ENCODE measurements around the gene ERI3.
"Not testable (repeated sequence)": the region's sequence is repeated elsewhere in the genome, so short reads cannot be mapped to it uniquely, and the experiment has no call there.

The ERI3 gene

GRCh38 chr1:44229435-44230167 is 125.5 kb downstream of the ERI3 start:
- DNase-seq, result no peak

- no peak for DNase-seq
Measured at GRCh38 chr1:44228218-44228617, 126.8 kb downstream of the ERI3 start.

DNA sequence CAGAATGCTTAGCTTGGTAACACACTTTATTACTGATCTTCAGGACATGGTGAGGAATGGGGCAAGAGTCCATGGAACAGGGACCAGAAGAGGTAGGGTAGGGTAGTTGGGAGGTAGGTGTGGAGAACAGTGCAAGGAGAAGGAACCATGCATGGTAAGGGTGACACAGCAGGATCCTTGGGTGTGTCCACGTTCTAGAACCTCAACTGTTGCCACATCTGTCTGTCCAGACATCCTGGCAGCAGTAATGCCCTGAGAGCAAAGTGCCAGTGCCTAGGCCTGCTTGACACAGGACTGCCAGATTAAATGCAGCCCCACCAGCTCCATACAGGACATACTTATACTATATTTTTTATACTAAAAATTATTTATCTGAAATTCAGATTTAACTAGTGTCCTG is 127.8 kb downstream of the ERI3 start:
- DNase-seq, result no peak

GRCh38 chr1:44225761-44226160 is 129.3 kb downstream of the ERI3 start:
- DNase-seq, result no peak

DNA sequence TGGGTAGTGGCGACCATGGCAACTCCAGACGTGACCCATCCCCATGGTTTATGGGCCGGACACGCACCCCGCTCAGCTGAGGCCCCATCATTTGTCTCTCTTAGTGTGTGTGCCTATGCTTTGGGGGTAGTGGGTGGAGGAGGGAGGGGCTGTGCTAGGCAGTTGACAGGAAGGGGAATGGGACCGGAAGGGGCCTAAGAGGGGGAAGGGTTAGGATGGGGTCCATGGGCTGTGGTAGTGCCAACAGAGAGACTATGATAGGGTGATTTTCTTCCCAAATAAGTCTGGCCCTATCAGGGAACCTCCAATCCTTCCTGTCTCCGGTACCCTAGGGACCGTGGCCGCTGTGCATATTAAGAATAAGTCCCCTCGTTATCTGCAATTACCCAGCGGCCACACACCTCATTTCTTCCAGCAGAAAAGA is 131.9 kb downstream of the ERI3 start:
- DNase-seq, result no peak

DNA sequence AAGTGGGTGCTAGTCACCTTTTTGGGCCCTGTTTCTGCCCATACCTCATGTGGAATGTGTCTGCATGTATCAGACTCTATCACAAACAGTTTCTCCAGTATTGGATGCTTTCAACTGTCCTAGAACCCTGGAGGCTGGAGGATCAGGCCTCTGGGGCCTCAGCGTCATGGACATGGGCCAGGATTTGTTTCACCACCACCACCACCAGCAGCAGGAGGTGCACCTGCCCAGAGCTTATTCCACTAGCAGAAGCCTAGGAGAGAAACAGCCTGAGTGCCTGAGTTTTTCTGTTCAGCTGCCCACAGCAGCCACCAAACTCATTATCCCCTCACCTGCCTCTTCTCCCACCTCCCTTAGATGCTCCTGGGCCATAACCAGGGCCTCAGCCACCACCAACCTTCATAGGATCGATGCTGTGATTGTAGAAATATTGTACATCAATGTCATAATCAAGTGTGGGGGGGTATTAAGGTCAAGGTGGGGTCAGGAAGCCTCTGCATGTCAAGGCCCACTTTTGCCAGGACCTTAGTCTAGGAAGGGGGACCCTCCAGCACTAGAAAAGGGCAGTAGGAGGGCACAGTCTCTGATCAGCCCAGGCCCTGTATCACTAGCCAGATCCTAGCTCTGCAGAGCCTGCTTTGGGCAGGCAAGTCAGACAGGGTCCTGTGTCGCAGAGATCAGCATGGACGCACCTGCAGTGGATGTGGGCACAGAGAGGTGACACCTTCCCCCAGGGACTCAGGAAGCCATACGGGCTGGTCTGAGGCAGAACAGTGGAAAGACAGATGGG is 132.5 kb downstream of the ERI3 start:
- no peak for DNase-seq

GRCh38 chr1:44221769-44222168 is 133.3 kb downstream of the ERI3 start:
- DNase-seq, result no peak

DNA sequence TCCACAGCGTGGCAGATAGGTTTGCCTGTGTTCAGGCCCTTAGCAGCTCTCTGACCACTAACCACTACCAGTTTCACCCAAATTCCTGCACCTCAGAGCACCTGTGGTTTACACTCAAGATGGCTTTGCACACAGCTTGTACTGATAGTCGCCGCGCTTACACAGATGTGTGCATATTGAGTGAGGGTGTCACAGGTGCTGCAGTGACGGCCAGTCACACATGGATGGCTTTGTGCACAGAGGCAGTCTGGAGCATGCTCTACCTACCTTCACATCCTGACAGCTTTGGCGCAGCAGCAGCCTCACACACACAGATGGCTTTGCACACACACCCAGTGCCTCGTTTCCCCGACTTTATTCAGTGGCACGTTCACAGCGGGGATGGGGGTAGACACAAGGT is 134.3 kb downstream of the ERI3 start:
- DNase-seq, result no peak

DNA sequence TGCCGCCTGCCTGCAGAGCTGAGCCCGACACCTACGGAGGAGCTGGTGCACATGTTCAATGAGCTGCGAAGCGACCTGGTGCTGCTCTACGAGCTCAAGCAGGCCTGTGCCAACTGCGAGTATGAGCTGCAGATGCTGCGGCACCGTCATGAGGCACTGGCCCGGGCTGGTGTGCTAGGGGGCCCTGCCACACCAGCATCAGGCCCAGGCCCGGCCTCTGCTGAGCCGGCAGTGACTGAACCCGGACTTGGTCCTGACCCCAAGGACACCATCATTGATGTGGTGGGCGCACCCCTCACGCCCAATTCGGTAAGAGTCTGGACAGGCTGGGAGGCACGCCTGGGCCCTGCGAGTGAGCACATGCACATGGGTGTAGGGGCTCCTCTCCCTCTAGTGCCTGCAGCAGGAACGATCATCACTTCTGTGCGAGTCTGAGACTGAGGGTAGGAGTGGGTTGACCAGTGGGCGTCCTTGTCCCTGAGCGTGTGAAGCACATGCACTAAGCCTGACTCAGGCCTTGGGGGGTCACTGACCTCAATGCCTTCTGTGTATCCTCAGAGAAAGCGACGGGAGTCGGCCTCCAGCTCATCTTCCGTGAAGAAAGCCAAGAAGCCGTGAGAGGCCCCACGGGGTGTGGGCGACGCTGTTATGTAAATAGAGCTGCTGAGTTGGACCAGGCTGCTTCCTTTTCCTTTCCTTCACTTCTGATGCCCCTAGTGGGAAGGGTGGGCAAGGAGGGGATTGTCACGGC is 134.9 kb downstream of the ERI3 start:
- no peak for DNase-seq

DNA sequence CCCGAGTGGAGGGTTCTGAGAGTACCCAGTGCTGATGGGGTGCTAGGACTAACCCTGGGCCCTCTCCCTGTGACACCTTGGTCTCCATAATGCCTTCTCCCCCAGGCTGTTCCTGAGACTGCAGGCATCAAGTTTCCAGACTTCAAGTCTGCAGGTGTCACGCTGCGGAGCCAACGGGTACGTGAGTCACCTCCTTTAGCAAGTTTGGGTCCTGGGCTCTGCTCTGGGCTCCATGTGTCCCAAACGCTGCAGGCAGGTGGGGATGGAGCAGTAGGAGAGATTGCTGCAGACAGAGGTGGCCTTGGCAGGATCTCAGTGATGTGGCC is 135.8 kb downstream of the ERI3 start:
- no peak for DNase-seq

DNA sequence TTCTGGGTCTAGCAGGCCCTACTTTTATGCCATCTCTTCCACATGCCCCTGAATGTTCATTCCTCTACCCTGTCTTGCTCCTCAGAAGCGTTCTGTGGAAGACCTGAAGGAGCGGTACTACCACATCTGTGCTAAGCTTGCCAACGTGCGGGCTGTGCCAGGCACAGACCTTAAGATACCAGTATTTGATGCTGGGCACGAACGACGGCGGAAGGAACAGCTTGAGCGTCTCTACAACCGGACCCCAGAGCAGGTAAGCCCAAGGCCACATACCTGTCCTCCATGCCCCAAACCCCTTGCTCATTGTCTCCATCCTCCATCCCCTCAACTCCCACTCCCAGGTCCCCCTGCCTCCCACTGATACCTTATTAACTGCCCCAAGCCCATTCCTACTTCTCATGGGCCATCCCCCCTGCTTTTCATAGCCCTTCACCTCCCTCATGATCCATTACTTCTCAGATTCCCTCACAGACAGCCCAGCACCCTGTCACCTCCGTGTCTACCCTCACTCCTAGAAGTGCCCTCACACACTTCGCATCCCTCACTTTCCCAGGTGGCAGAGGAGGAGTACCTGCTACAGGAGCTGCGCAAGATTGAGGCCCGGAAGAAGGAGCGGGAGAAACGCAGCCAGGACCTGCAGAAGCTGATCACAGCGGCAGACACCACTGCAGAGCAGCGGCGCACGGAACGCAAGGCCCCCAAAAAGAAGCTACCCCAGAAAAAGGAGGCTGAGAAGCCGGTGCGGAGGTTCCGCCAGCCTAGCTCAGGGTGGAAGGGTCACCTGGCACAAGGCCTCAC is 136.4 kb downstream of the ERI3 start:
- DNase-seq, result no peak

DNA sequence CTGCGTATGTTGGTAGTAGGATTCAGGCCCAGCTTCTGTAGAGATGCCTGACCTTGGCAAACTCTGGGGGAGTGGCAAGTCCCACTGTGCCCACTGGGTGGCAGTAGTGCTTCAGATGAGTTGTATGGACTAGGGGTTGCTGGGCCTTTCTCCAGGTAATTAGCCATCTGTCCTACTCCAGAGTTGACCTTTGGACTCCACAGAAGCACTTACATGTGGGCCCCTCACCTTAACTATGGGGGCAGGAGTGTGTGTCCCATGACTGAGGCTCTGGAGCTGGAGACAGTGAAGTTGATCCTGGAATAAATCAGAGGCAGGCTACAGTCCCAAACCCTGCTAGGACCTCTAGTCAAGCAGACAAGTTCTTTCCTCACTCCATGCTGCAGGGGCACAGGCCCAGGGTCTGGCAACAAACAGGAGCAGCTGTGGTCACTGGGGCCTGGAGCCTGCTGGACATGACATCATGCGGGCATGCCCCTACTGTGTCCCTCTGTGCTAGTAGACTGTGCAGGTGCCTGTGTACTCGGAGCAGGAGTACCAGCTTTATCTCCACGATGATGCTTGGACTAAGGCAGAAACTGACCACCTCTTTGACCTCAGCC is 137.1 kb downstream of the ERI3 start:
- DNase-seq, result peak; percentile 75

DNA sequence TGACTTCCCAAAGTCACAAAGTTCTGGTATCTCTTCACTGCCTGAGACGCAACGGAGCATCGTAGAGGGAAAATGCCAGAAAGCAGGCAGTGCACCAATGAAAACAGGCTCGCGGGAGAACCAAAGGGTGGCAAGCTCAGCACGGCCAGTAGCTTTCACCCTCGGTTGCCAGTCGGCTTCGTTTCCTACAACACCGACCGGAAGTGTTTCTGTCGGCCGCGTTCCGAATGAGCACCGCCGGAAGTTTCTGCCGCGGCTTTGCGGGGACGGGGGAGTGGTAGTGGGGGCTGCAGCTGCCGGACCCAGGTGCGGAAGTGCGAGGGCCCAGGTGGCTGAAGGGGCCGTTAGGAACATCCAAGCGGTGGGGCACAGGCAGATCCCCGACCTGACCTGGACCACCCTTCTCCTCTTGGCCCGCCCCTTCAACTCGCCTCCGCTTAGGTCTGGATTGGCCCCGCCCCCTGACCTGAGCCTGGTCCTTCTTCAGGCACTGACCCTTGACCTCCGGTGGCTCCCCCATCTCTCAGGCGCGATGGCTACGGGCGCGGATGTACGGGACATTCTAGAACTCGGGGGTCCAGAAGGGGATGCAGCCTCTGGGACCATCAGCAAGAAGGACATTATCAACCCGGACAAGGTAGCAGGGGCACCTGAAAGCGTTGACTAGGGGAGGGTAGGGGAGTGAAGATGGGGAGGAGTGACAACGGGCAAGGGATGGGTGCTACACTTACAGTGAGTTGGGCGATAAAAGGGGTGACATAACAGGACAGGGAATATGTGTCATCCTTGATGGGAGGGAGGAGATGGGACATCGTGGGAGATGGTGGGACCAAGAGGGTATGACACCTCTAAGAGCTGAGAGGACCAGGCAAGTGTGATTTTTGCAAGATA is 141.6 kb downstream of the ERI3 start, which contains the start of gene DMAP1:
DMAP1 (plus strand) TSS at position 250 of the 891 bp plus-strand sequence; CDS start at position 533, 283 bp downstream.
- peak; percentile 86 for DNase-seq

DNA sequence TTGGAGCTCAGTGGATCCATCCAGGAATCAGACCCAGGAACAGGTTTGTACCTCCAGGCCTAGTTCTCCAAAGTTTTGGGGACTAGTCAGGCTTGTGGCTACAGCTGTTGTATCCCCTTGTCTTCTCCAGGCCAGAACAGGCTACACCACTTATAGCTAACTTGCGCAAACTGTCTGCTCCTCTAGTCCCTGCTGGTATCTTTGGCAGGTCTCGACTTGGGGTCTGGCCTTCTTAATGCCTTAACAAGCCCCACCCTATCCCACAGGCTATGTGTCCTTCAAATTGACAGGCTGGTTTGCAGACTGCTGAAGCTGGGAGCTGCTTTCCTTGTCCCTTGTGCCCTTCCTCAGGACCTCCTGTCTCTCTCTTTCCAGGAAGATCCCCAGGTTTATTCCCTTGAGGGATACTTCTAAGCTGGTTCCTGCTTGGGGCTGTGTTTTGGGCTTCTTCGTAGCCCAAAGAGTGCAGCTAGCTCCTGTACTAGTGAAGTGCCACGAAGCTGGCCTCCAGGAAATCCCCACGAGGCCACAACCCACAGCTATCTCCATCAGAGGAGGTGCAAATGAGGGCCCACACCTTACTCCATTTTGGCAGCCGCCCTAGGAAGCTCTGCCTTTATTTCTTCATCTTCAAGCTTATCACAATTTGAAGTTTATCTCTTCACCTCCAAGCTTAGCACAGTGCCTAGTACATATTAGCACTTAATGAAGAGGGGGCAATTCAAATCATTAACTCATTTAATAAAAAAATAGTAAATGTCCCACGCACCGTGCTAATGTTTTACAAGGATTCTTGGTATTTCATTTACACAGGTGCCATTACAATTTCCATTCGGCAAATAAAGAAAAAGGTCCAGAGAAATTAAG is 142.5 kb downstream of the ERI3 start:
- peak; percentile 48 for DNase-seq

DNA sequence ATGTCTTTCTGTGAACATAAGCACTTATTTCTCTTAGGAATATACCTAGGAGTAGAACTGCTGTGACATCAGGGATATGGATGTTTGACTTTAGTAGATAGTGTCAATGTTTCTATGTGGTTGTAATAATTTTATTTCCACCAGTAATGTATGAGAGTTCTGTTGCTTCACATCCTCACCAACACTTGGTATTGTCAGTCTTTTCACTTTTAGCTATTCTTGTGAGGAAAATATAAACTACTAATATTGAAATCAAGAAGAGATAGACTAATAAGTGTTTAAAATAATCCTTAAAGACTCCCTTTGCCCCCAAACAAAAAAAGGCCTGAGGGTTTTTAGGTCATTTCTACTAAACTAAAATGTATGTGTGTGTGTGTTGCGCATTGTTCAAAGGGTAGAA is 144.5 kb downstream of the ERI3 start:
- no peak for DNase-seq

- DNase-seq, result no peak
Measured at GRCh38 chr1:44208226-44208625, 146.8 kb downstream of the ERI3 start.

- DNase-seq, result not testable (repeated sequence)
Measured at GRCh38 chr1:44206545-44206944, 148.5 kb downstream of the ERI3 start.

DNA sequence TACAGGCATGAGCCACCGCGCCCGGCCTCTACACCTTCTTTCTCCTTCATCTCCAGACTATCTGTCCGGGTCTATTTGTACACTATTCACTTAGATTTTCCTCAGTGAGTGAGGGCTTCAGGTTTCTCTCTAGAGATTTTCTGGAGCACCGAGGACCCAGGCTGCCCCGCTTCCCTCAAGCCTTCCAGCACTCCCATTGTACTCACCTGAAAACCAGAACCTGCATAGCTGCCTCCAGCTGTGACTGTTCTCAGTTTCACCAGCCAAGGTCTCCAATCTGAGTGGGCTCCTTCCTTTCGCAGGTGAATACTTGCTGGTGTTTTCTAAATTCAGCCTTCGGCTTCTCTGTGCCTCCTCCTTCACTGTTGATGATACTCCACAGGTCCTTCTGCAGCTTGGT is 154.7 kb downstream of the ERI3 start:
- no peak for DNase-seq

- DNase-seq, result no peak
Measured at GRCh38 chr1:44174630-44175029, 180.4 kb downstream of the ERI3 start.

All from activated CD4-positive, CD25-positive, alpha-beta regulatory T cell treated with anti-CD3 and anti-CD28 coated beads, Interleukin-2, amount 50 U/mL, for 72 hours (primary cell).